ENCODE measurements around the gene ZNF385B. TPM values are rescaled to one million over a fixed set of nuclear protein-coding genes. Genes with fewer than 3 reads are reported as not detected.
A peak's percentile ranks its signal among the peaks of the same experiment; 100 is the strongest.

The ZNF385B gene
- total and polyA plus RNA-seq, 4 donors = 3.0 to 7.2 (median 3.9) TPM

GRCh38 chr2:179584760-179585159 is 276.7 kb downstream of the ZNF385B start:
- H3K27ac ChIP-seq (ENCODE audit: low read depth in 1 of 2, low read length in 2 of 2) = peak overlapping the region; percentile 38 to 42
- DNase-seq (ENCODE audit: low spot score) = no peak

GRCh38 chr2:179581605-179582004 is 279.8 kb downstream of the ZNF385B start:
- H3K9me3 ChIP-seq (ENCODE audit: control insufficient read depth in 4 of 4, low read length in 3 of 4) = no peaks in the 10 kb centered on the region
- DNase-seq (ENCODE audit: low spot score) = no peak
- TF ChIP-seq ATF3 (IDR thresholded peaks at IDR 0.05) = no peak
- no peak for TF ChIP-seq MAX (IDR thresholded peaks at IDR 0.05)
- TF ChIP-seq HNF4A (conservative IDR thresholded peaks at IDR 0.05) = no peak
- no peak for TF ChIP-seq REST (IDR thresholded peaks at IDR 0.05)
- TF ChIP-seq JUND (IDR thresholded peaks at IDR 0.05) = no peak
- no peak for TF ChIP-seq EGR1 (IDR thresholded peaks at IDR 0.05; ENCODE audit: low read depth in 2 of 2)
- no peak for TF ChIP-seq TAF1 (conservative IDR thresholded peaks at IDR 0.05)
- TF ChIP-seq FOXA1 (IDR thresholded peaks at IDR 0.05) = no peak
- no peak for TF ChIP-seq HNF4G (IDR thresholded peaks at IDR 0.05)
- TF ChIP-seq GABPA (IDR thresholded peaks at IDR 0.05 in 1 of 2, conservative IDR thresholded peaks at IDR 0.05 in 1 of 2) = no peak
- TF ChIP-seq, protein P1, sequence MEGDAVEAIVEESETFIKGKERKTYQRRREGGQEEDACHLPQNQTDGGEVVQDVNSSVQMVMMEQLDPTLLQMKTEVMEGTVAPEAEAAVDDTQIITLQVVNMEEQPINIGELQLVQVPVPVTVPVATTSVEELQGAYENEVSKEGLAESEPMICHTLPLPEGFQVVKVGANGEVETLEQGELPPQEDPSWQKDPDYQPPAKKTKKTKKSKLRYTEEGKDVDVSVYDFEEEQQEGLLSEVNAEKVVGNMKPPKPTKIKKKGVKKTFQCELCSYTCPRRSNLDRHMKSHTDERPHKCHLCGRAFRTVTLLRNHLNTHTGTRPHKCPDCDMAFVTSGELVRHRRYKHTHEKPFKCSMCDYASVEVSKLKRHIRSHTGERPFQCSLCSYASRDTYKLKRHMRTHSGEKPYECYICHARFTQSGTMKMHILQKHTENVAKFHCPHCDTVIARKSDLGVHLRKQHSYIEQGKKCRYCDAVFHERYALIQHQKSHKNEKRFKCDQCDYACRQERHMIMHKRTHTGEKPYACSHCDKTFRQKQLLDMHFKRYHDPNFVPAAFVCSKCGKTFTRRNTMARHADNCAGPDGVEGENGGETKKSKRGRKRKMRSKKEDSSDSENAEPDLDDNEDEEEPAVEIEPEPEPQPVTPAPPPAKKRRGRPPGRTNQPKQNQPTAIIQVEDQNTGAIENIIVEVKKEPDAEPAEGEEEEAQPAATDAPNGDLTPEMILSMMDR (IDR thresholded peaks at IDR 0.05; ENCODE audit: low read depth, low read length, missing input control) = no peak
- no peak for TF ChIP-seq YY1 (IDR thresholded peaks at IDR 0.05)
- no peak for TF ChIP-seq RAD21 (IDR thresholded peaks at IDR 0.05)
- no peak for TF ChIP-seq NR2F2 (IDR thresholded peaks at IDR 0.05)
- TF ChIP-seq, protein P2, sequence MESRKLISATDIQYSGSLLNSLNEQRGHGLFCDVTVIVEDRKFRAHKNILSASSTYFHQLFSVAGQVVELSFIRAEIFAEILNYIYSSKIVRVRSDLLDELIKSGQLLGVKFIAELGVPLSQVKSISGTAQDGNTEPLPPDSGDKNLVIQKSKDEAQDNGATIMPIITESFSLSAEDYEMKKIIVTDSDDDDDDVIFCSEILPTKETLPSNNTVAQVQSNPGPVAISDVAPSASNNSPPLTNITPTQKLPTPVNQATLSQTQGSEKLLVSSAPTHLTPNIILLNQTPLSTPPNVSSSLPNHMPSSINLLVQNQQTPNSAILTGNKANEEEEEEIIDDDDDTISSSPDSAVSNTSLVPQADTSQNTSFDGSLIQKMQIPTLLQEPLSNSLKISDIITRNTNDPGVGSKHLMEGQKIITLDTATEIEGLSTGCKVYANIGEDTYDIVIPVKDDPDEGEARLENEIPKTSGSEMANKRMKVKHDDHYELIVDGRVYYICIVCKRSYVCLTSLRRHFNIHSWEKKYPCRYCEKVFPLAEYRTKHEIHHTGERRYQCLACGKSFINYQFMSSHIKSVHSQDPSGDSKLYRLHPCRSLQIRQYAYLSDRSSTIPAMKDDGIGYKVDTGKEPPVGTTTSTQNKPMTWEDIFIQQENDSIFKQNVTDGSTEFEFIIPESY (IDR thresholded peaks at IDR 0.05) = no peak
- TF ChIP-seq FOXA2 (IDR thresholded peaks at IDR 0.05) = no peak
- TF ChIP-seq SP1 (IDR thresholded peaks at IDR 0.05) = no peak
- TF ChIP-seq RXRA (IDR thresholded peaks at IDR 0.05) = no peak
- H3K4me1 ChIP-seq (ENCODE audit: control insufficient read depth in 4 of 4, insufficient read depth in 4 of 4, low read length in 3 of 4) = peaks cover 3 to 35% (median 23%) of the 10 kb centered on the region in 4 donors
- whole genome bisulfite sequencing = 100% methylated on average over 1 of the region's 1 CpG
- H3K9ac ChIP-seq (ENCODE audit: low read depth in 1 of 2, low read length in 2 of 2) = no peak overlapping the region
- H3K36me3 ChIP-seq (ENCODE audit: control insufficient read depth in 4 of 4, insufficient read depth in 3 of 4, low read depth in 1 of 4, low read length in 3 of 4) = no peaks in the 10 kb centered on the region
- H3K27ac ChIP-seq (ENCODE audit: low read depth in 1 of 2, low read length in 2 of 2) = no peak overlapping the region
- no peak overlapping the region for H3K4me3 ChIP-seq (ENCODE audit: low read depth in 1 of 3, low read length in 3 of 3)
- H3K27me3 ChIP-seq (ENCODE audit: control insufficient read depth in 4 of 4, insufficient read depth in 4 of 4, low read length in 3 of 4) = no peaks in the 10 kb centered on the region

More at GRCh38 chr2:179584760-179585159, 276.7 kb downstream of the ZNF385B start:
- H3K4me1 ChIP-seq (ENCODE audit: control insufficient read depth in 4 of 4, insufficient read depth in 4 of 4, low read length in 3 of 4) = peaks cover 3 to 23% (median 15%) of the 10 kb centered on the region in 4 donors
- H3K36me3 ChIP-seq (ENCODE audit: control insufficient read depth in 4 of 4, insufficient read depth in 3 of 4, low read depth in 1 of 4, low read length in 3 of 4) = no peaks in the 10 kb centered on the region
- no peak overlapping the region for H3K4me3 ChIP-seq (ENCODE audit: low read depth in 1 of 3, low read length in 3 of 3)
- H3K9ac ChIP-seq (ENCODE audit: low read depth in 1 of 2, low read length in 2 of 2) = no peak overlapping the region
- no peaks in the 10 kb centered on the region for H3K9me3 ChIP-seq (ENCODE audit: control insufficient read depth in 4 of 4, low read length in 3 of 4)
- peak; percentile 22 for TF ChIP-seq YY1 (IDR thresholded peaks at IDR 0.05)
- TF ChIP-seq ATF3 (IDR thresholded peaks at IDR 0.05) = no peak
- TF ChIP-seq FOXA2 (IDR thresholded peaks at IDR 0.05) = no peak
- peak in 1 of 2 donors; percentile 21 for TF ChIP-seq RAD21 (IDR thresholded peaks at IDR 0.05)
- TF ChIP-seq RXRA (IDR thresholded peaks at IDR 0.05) = peak; percentile 83 to 89
- TF ChIP-seq SP1 (IDR thresholded peaks at IDR 0.05) = peak; percentile 24
- TF ChIP-seq MAX (IDR thresholded peaks at IDR 0.05) = no peak
- peak; percentile 53 to 56 for TF ChIP-seq HNF4A (conservative IDR thresholded peaks at IDR 0.05)
- H3K27me3 ChIP-seq (ENCODE audit: control insufficient read depth in 4 of 4, insufficient read depth in 4 of 4, low read length in 3 of 4) = no peaks in the 10 kb centered on the region
